Cardiac muscle cell (in vitro differentiated cells and primary cell): ENCODE data around the gene IL19. TPM values are rescaled to one million over a fixed set of nuclear protein-coding genes. Genes with fewer than 3 reads are reported as not detected.

Source experiments
- DNase-seq, 2 donors: peaks; one replicate each; pipeline versions ENCODE4 v3.0.0 to v3.0.0-alpha.2; 2010 to 2017; ENCODE audit warnings: low read depth in 1 of 2, low spot score in 1 of 2
- H3K27ac ChIP-seq: fragments of 200-600 bp; sonication (generic); 2 replicates; pipeline ENCODE4 v1.5.1; 2016
- H3K27me3 ChIP-seq: fragments of 200-600 bp; sonication (generic); 2 replicates; pipeline ENCODE4 v1.6.0; 2016; ENCODE audit warnings: control low read depth
- H3K36me3 ChIP-seq: fragments of 200-600 bp; sonication (generic); 2 replicates; pipeline ENCODE4 v1.5.1; 2016; ENCODE audit warnings: control low read depth
- H3K4me1 ChIP-seq: fragments of 200-600 bp; sonication (generic); 2 replicates; pipeline ENCODE4 v1.8.1; 2017; ENCODE audit warnings: low read depth, mild to moderate bottlenecking, mixed run types
- H3K4me3 ChIP-seq: fragments of 200-600 bp; sonication (generic); 2 replicates; pipeline ENCODE4 v1.5.1; 2016; ENCODE audit warnings: mild to moderate bottlenecking
- H3K9me3 ChIP-seq: fragments of 200-600 bp; sonication (generic); 2 replicates; pipeline ENCODE4 v1.5.1; 2017; ENCODE audit warnings: low read depth, mild to moderate bottlenecking, control low read depth
- CTCF ChIP-seq: IDR thresholded peaks from 2 replicates; pipeline ENCODE4 v1.5.1; 2012; ENCODE audit warnings: low read depth, mild to moderate bottlenecking, low read length
- polyA plus RNA-seq: library from polyadenylated mRNA; unstranded; fragments of >200 nt; fragmentation: Nextera tagmentation; extraction: Ambion mirVana; gene quantifications from 2 replicates; pipeline ENCODE4 v1.2.1, GENCODE V29; 2016
- total RNA-seq: library from RNA; depleted of rRNA; stranded (reverse); fragments of >200 nt; gene quantifications from 2 replicates; pipeline ENCODE4 v1.2.3, GENCODE V29; 2016

The IL19 gene
- not detected in 2 replicates for total RNA-seq
- not detected in 2 replicates for polyA plus RNA-seq

DNA sequence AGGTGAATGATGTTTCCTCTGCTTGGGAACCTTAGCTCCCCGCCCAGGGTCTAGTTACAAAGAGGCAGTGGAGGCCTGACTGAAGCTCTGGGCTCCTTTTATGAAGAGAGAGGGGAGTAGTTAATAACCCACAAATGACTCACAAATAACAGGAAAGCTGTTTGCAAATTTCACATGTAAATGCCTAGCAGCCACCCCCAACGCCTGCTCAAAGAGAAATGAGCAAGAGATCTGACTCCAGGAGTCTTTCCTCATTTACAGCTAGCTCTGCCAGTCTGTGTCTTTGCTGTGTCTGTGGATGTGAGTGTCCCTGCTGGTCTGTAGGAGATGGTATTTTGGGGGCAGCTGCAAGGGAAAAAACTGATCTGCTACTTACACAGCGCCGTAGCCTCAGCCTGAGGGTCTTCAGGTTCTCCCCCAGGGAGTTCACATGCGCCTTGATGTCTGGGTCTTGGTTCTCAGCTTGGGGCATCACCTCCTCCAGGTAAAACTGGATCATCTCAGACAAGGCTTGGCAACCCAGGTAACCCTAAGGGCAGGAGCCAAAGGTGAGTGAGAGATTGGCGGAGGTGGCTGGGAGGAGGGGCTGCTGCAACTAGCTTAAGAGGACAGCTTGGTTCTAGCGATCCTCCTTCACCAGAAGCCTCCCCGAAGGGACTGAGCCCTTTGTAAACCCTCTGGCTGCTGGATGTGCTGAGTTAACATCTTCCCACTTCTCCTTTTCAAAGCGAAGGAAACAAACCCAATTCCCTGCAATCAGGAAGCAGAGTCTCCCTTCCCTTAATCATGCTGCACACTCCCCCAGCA lies at the start of gene IL19:
IL19 (plus strand) TSS at position 243 of the 807 bp plus-strand sequence. CDS start 65,890 bp downstream, outside the sequence.
- H3K4me3 ChIP-seq = no peak within 1 kb of the TSS

GRCh38 chr1:206721454-206721853 lies 49.1 kb upstream of the IL19 start:
- TF ChIP-seq CTCF = no peak
- H3K4me1 ChIP-seq = peaks cover 71% of the 10 kb centered on the region
- H3K4me3 ChIP-seq = no peak overlapping the region
- no peaks in the 10 kb centered on the region for H3K36me3 ChIP-seq
- H3K9me3 ChIP-seq = no peaks in the 10 kb centered on the region
- DNase-seq = no peak
- H3K27me3 ChIP-seq = no peaks in the 10 kb centered on the region
- no peak overlapping the region for H3K27ac ChIP-seq

More for the DNA sequence above, at the start of gene IL19:
- Histone ChIP-seq H3K27me3 (no peaks in the 10 kb centered on the region), H3K27ac (no peak within 1 kb of the TSS), H3K36me3 (no peaks in the 10 kb centered on the region), H3K4me1 (no peaks in the 10 kb centered on the region), H3K9me3 (no peaks in the 10 kb centered on the region)
- DNase-seq = peak in 1 of 2 donors; percentile 77
- TF ChIP-seq CTCF = no peak

- peaks cover 71% of the 10 kb centered on the region for H3K4me1 ChIP-seq
- TF ChIP-seq CTCF = no peak
- H3K27ac ChIP-seq = peak overlapping the region; percentile 92
- H3K36me3 ChIP-seq = no peaks in the 10 kb centered on the region
- H3K9me3 ChIP-seq = no peaks in the 10 kb centered on the region
- H3K27me3 ChIP-seq = no peaks in the 10 kb centered on the region
- H3K4me3 ChIP-seq = no peak overlapping the region
- peak in 1 of 2 donors; percentile 58 for DNase-seq
Measured at GRCh38 chr1:206722751-206723461, 47.7 kb upstream of the IL19 start.

DNA sequence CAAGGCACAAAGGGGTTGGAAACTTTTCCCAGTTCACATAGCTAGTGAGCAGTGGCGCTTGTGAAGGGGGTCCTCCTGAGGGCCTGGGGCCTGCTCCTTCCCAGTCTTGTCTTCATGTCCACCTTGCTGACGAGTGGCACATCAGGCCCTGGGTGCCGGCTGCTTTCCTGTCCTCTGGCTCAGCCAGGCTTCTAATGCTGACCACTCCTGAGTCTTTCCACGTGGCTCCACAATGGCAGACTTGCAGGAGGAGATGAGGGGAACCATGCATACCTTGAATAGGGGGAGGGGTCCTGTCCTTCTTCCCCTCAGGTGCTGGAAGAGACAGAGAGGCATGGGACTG lies 47.1 kb upstream of the IL19 start:
- no peak for TF ChIP-seq CTCF
- H3K27ac ChIP-seq = peak overlapping the region; percentile 92
- no peaks in the 10 kb centered on the region for H3K36me3 ChIP-seq
- H3K4me3 ChIP-seq = no peak overlapping the region
- H3K9me3 ChIP-seq = no peaks in the 10 kb centered on the region
- DNase-seq = no peak
- H3K27me3 ChIP-seq = no peaks in the 10 kb centered on the region
- peaks cover 73% of the 10 kb centered on the region for H3K4me1 ChIP-seq

DNA sequence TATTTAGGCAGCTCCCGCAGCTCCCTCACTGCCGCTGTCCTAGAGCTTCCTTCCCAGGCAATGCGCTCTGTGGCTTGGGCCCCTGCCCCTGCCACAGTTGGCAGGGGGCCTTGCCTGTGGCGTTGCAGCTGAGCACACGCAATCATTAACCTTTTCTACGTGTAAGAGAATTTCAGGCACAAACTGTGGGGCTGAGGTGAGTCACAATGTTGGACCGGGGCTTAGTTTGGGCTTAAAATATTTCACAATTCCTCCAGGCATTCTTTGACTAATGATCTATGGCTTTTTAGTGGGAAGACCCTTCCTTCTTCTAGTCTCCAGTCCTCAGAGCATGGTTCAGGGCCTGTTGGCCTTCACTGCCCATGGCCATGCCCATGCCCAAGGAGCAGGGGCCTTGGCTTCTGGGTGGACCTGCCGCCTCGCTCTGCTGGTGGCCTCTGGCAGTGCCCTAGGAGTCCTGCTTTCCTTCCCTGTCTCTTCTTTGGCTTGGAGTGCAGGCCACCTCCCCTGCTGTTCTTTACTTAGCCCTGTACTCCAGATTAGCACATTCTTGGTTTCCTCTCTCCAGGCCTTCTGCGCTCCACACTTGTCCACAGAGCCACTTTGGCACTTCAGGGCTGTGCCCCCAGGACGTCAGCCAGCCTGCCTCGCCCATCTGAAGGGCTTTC lies 46.6 kb upstream of the IL19 start:
- DNase-seq = peak; percentile 81 to 95
- Histone ChIP-seq H3K36me3 (no peaks in the 10 kb centered on the region), H3K27ac (peak overlapping the region; percentile 92), H3K4me1 (peaks cover 72% of the 10 kb centered on the region), H3K4me3 (no peak overlapping the region), H3K27me3 (no peaks in the 10 kb centered on the region), H3K9me3 (no peaks in the 10 kb centered on the region)
- no peak for TF ChIP-seq CTCF
